Fibroblast of villous mesenchyme (primary cell): ENCODE results near the gene PCDHGA5. TPM values are rescaled to one million over a fixed set of nuclear protein-coding genes. Genes with fewer than 3 reads are reported as not detected.
"Not testable (repeated sequence)": the region's sequence is repeated elsewhere in the genome, so short reads cannot be mapped to it uniquely, and the experiment has no call there.

Experiments used
- DNase-seq: peaks from one replicate; pipeline ENCODE4 v3.0.0-alpha.2; 2010; ENCODE audit warnings: low read depth
- H3K4me3 ChIP-seq: 2 replicates; pipeline ENCODE4 v1.5.1; 2011; ENCODE audit warnings: low read depth, mild to moderate bottlenecking, low read length
- CTCF ChIP-seq: IDR thresholded peaks from 2 replicates; pipeline ENCODE4 v1.5.1; 2012; ENCODE audit warnings: low read depth, mild to moderate bottlenecking, low read length; ENCODE audit not compliant: insufficient read depth
- total RNA-seq: library from RNA; depleted of rRNA; stranded (reverse); fragments of >200 nt; gene quantifications from 2 replicates; pipeline ENCODE4 v1.2.3, GENCODE V29; 2012

The PCDHGA5 gene
- total RNA-seq, 1 donor, result 1.3 TPM

GRCh38 chr5:141413540-141414069 lies 49.6 kb downstream of the PCDHGA5 start:
- no peak for DNase-seq
- TF ChIP-seq CTCF, result no peak
- H3K4me3 ChIP-seq, result peak overlapping the region; percentile 70

- not testable (repeated sequence) for DNase-seq, H3K4me3 ChIP-seq
Observed at GRCh38 chr5:141414548-141415274, 50.7 kb downstream of the PCDHGA5 start.

- not testable (repeated sequence) for DNase-seq
Observed at GRCh38 chr5:141415275-141415618, 51.3 kb downstream of the PCDHGA5 start.

More at GRCh38 chr5:141415275-141415618, 51.3 kb downstream of the PCDHGA5 start:
- H3K4me3 ChIP-seq, result not testable (repeated sequence)

Other genes starting within 250 kb of the PCDHGA5 start
- under 0.01 TPM in 2 replicates for gene PCDHB4, start 242.3 kb upstream of the PCDHGA5 start, total RNA-seq
- gene PCDHB5, start 229.0 kb upstream of the PCDHGA5 start, total RNA-seq, result under 0.01 and 0.32 TPM in 2 replicates
- gene PCDHB6, start 214.1 kb upstream of the PCDHGA5 start, total RNA-seq, result under 0.01 TPM in 2 replicates
- gene PCDHB7, start 191.5 kb upstream of the PCDHGA5 start, total RNA-seq, result under 0.01 and 0.43 TPM in 2 replicates
- gene PCDHB8, start 186.4 kb upstream of the PCDHGA5 start, total RNA-seq, result under 0.01 TPM in 2 replicates
- gene PCDHB16, start 181.8 kb upstream of the PCDHGA5 start, total RNA-seq, result under 0.01 and 0.32 TPM in 2 replicates
- gene PCDHB9, start 177.0 kb upstream of the PCDHGA5 start, total RNA-seq, result under 0.01 and 0.64 TPM in 2 replicates
- gene PCDHB10, start 171.8 kb upstream of the PCDHGA5 start, total RNA-seq, result under 0.01 and 0.32 TPM in 2 replicates
- 0.32 TPM in 1 of 2 replicates, not detected in the other for gene PCDHB11, start 164.5 kb upstream of the PCDHGA5 start, total RNA-seq
- under 0.01 TPM in 1 of 2 replicates, not detected in the other for gene PCDHB12, start 155.4 kb upstream of the PCDHGA5 start, total RNA-seq
- under 0.01 and 0.32 TPM in 2 replicates for gene PCDHB13, start 150.2 kb upstream of the PCDHGA5 start, total RNA-seq
- 0.32 and 0.43 TPM in 2 replicates for gene PCDHB14, start 140.8 kb upstream of the PCDHGA5 start, total RNA-seq
- gene PCDHB15, start 118.8 kb upstream of the PCDHGA5 start, total RNA-seq, result under 0.01 TPM in 2 replicates
- gene SLC25A2, start 60.1 kb upstream of the PCDHGA5 start, total RNA-seq, result under 0.01 and 0.64 TPM in 2 replicates
- 49.3 and 73.0 TPM in 2 replicates for gene TAF7, start 43.4 kb upstream of the PCDHGA5 start, total RNA-seq
- gene PCDHGA1, start 33.6 kb upstream of the PCDHGA5 start, total RNA-seq, result 0.64 and 0.86 TPM in 2 replicates
- gene PCDHGA2, start 25.4 kb upstream of the PCDHGA5 start, total RNA-seq, result 2.6 and 3.0 TPM in 2 replicates
- gene PCDHGA3, start 20.3 kb upstream of the PCDHGA5 start, total RNA-seq, result 3.2 and 4.3 TPM in 2 replicates
- gene PCDHGB1, start 14.1 kb upstream of the PCDHGA5 start, total RNA-seq, result 2.2 and 2.3 TPM in 2 replicates
- gene PCDHGA4, start 9.1 kb upstream of the PCDHGA5 start, total RNA-seq, result 4.5 and 7.3 TPM in 2 replicates
- gene PCDHGB2, start 4.2 kb upstream of the PCDHGA5 start, total RNA-seq, result 2.3 and 2.6 TPM in 2 replicates
- 3.9 and 5.2 TPM in 2 replicates for gene PCDHGB3, start 6.1 kb downstream of the PCDHGA5 start, total RNA-seq
- 4.7 and 4.8 TPM in 2 replicates for gene PCDHGA6, start 9.7 kb downstream of the PCDHGA5 start, total RNA-seq
- gene PCDHGA7, start 18.6 kb downstream of the PCDHGA5 start, total RNA-seq, result 3.5 and 4.5 TPM in 2 replicates
- gene PCDHGB4, start 23.5 kb downstream of the PCDHGA5 start, total RNA-seq, result 11.0 and 13.4 TPM in 2 replicates
- 3.0 and 3.2 TPM in 2 replicates for gene PCDHGA8, start 28.5 kb downstream of the PCDHGA5 start, total RNA-seq
- gene PCDHGB5, start 33.8 kb downstream of the PCDHGA5 start, total RNA-seq, result 23.2 and 25.0 TPM in 2 replicates
- gene PCDHGA9, start 38.6 kb downstream of the PCDHGA5 start, total RNA-seq, result 4.7 and 5.2 TPM in 2 replicates
- 4.2 and 4.3 TPM in 2 replicates for gene PCDHGB6, start 43.9 kb downstream of the PCDHGA5 start, total RNA-seq
- 11.7 and 12.2 TPM in 2 replicates for gene PCDHGA10, start 48.8 kb downstream of the PCDHGA5 start, total RNA-seq
- gene PCDHGB7, start 53.5 kb downstream of the PCDHGA5 start, total RNA-seq, result 11.2 and 12.6 TPM in 2 replicates
- gene PCDHGA11, start 56.9 kb downstream of the PCDHGA5 start, total RNA-seq, result 11.0 and 15.5 TPM in 2 replicates
- 15.5 and 18.7 TPM in 2 replicates for gene PCDHGA12, start 66.3 kb downstream of the PCDHGA5 start, total RNA-seq
- 35.4 and 36.3 TPM in 2 replicates for gene PCDHGC3, start 111.8 kb downstream of the PCDHGA5 start, total RNA-seq
- 2.6 and 2.9 TPM in 2 replicates for gene PCDHGC4, start 120.9 kb downstream of the PCDHGA5 start, total RNA-seq
- 2.6 TPM in 2 replicates for gene PCDHGC5, start 124.9 kb downstream of the PCDHGA5 start, total RNA-seq